WERI-Rb-1 (cell line): ENCODE measurements around the gene TFIP11.

ENCODE experiments used
- DNase-seq: peaks from one replicate; pipeline ENCODE4 v3.0.0-alpha.2; 2020
- H3K27ac ChIP-seq: fragments of 250-450 bp; sonication (Bioruptor Pico); 2 replicates; pipeline ENCODE4 v1.5.1; 2020; ENCODE audit warnings: mild to moderate bottlenecking, moderate library complexity
- H3K27me3 ChIP-seq: fragments of 250-450 bp; sonication (Bioruptor Pico); 2 replicates; pipeline ENCODE4 v1.5.1; 2021; ENCODE audit warnings: mild to moderate bottlenecking, low read depth, moderate library complexity; ENCODE audit not compliant: insufficient read depth, severe bottlenecking
- H3K36me3 ChIP-seq: fragments of 250-450 bp; sonication (Bioruptor Pico); 2 replicates; pipeline ENCODE4 v1.5.1; 2020; ENCODE audit warnings: mild to moderate bottlenecking, moderate library complexity
- H3K4me3 ChIP-seq: 2 replicates; pipeline ENCODE4 v1.5.1; 2011; ENCODE audit warnings: low read depth, mild to moderate bottlenecking, control low read depth, low read length
- H3K9me3 ChIP-seq: fragments of 250-450 bp; sonication (Bioruptor Pico); 2 replicates; pipeline ENCODE4 v1.5.1; 2021; ENCODE audit warnings: mild to moderate bottlenecking, moderate library complexity; ENCODE audit not compliant: severe bottlenecking
- CTCF ChIP-seq: IDR thresholded peaks from 2 replicates; pipeline ENCODE4 v1.5.1; 2011; ENCODE audit warnings: low read depth, mild to moderate bottlenecking, control low read depth, inconsistent platforms, low read length

TFIP11 gene

DNA sequence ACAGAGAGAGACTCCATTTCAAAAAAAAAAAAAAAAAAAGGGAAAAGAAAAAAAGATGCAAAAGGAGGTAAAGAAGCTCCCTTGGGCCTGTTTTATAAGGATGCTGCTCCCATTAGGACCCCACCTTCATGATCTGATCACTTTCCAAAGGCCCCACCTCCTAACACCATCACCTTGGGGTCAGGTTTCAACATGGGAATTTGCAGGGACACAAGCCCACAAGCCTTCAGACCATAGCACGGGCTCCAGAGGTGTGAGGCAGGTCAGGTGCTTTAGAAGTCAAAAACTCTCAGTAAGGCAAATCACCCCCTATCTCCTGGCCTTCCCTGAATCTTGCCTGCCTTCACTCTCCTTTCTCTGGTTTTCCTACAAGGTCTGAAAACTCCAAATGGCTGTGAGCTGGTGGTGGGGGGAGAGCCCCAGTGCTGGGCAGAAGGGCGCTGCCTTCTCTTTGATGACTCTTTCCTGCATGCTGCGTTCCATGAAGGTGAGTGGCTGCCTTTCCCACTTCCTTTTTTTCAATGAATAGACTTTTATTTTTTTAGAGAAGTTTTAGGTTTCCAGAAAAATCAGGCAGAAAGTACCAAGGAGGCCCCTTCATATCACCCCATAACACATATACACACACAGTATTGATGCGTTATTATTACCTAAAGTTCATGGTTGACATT, 70.1 kb downstream of the TFIP11 start:
- Histone ChIP-seq H3K9me3 (no peaks in the 10 kb centered on the region), H3K27ac (no peak overlapping the region), H3K36me3 (peaks cover 17% of the 10 kb centered on the region), H3K27me3 (no peaks in the 10 kb centered on the region), H3K4me3 (no peak overlapping the region)
- DNase-seq = no peak
- no peak for TF ChIP-seq CTCF
